H1 (cell line): ENCODE results near the gene ITGA8. TPM values are rescaled to one million over a fixed set of nuclear protein-coding genes. Genes with fewer than 3 reads are reported as not detected.

Experiments used
- CTCF ChIA-PET: fragments of 300-600 bp; sonication (Branson Sonifier 250); formaldehyde crosslinking; loops from one replicate; lab custom pipeline; 2021; ENCODE audit not compliant: partially characterized antibody; lab: Charles Lee
- POLR2A ChIA-PET: fragments of 300-600 bp; sonication (Branson Sonifier 250); formaldehyde crosslinking; loops from one replicate; lab custom pipeline; 2021; ENCODE audit warnings: inconsistent platforms; ENCODE audit not compliant: partially characterized antibody; lab: Charles Lee
- DNase-seq, 2 experiments: peaks; one replicate each; pipeline versions ENCODE4 v3.0.0 to v3.0.0-alpha.2; 2010 to 2022; ENCODE audit warnings: low spot score in 2 of 2, low read depth in 1 of 2, mixed read lengths in 1 of 2
- FAIRE-seq: peaks from 2 replicates; lab custom pipeline; 2011; peaks lifted over from hg19 to GRCh38; lab: Jason Lieb, UNC
- H2AFZ ChIP-seq: 2 replicates; pipeline ENCODE4 v1.8.1; 2012; ENCODE audit warnings: low read length, inconsistent platforms
- H2AK5ac ChIP-seq: 2 replicates; pipeline ENCODE4 v1.6.1; 2013; ENCODE audit warnings: low read depth, low read length
- H2BK120ac ChIP-seq: replicated peaks from 2 replicates; pipeline ENCODE3; 2013; ENCODE audit warnings: low read depth, low read length, inconsistent platforms
- H2BK12ac ChIP-seq: 2 replicates; pipeline ENCODE4 v1.6.1; 2013; ENCODE audit warnings: low read depth, low read length
- H2BK15ac ChIP-seq: 2 replicates; pipeline ENCODE4 v1.6.1; 2013; ENCODE audit warnings: low read length
- H2BK20ac ChIP-seq: 2 replicates; pipeline ENCODE4 v1.6.1; 2013; ENCODE audit warnings: low read length
- H2BK5ac ChIP-seq: 2 replicates; pipeline ENCODE4 v1.6.1; 2013; ENCODE audit warnings: low read depth, low read length
- H3K14ac ChIP-seq: 2 replicates; pipeline ENCODE4 v1.6.1; 2013; ENCODE audit warnings: inconsistent platforms; ENCODE audit not compliant: insufficient read length
- H3K18ac ChIP-seq: 2 replicates; pipeline ENCODE4 v1.6.1; 2013; ENCODE audit warnings: low read length; ENCODE audit errors: extremely low read depth
- H3K23ac ChIP-seq: 2 replicates; pipeline ENCODE4 v1.6.1; 2013; ENCODE audit warnings: inconsistent platforms; ENCODE audit not compliant: insufficient read length
- H3K23me2 ChIP-seq: 2 replicates; pipeline ENCODE4 v1.6.1; 2013; ENCODE audit warnings: low read depth, low read length
- H3K27ac ChIP-seq: 2 replicates; pipeline ENCODE4 v1.6.1; 2011; ENCODE audit warnings: low read depth, low read length, inconsistent platforms
- H3K27me3 ChIP-seq, 4 experiments: replicated peaks in 1 of 4; 1 replicate in 1 of 4; 2 replicates in 3 of 4; pipeline versions ENCODE4 v1.6.1 to v1.8.1; 2011 to 2013; ENCODE audit warnings: low read length in 3 of 4, mild to moderate bottlenecking in 3 of 4, inconsistent platforms in 2 of 4, mixed read lengths in 2 of 4, moderate library complexity in 1 of 4; ENCODE audit not compliant: control insufficient read depth in 3 of 4, insufficient read depth in 3 of 4; ENCODE audit errors: extremely low read depth in 1 of 4
- H3K36me3 ChIP-seq, 4 experiments: 2 replicates each; pipeline versions ENCODE4 v1.6.1 to v1.8.1; 2011 to 2013; ENCODE audit warnings: mild to moderate bottlenecking in 4 of 4, low read length in 3 of 4, moderate library complexity in 2 of 4, control low read depth in 1 of 4, inconsistent platforms in 1 of 4; ENCODE audit not compliant: insufficient read depth in 4 of 4, control insufficient read depth in 2 of 4
- H3K4ac ChIP-seq: replicated peaks from 2 replicates; pipeline ENCODE3; 2013; ENCODE audit warnings: low read length, low read depth, mixed read lengths, inconsistent platforms; ENCODE audit not compliant: insufficient read length
- H3K4me1 ChIP-seq, 4 experiments: replicated peaks in 1 of 4; 1 replicate in 1 of 4; 2 replicates in 3 of 4; pipeline versions ENCODE4 v1.6.1 to v1.8.1; 2011 to 2013; ENCODE audit warnings: low read length in 3 of 4, inconsistent platforms in 2 of 4, mixed read lengths in 1 of 4; ENCODE audit not compliant: insufficient read depth in 4 of 4, control insufficient read depth in 3 of 4
- H3K4me2 ChIP-seq, 2 experiments: 2 replicates each; pipeline versions ENCODE4 v1.6.1 to v1.8.1; 2011 to 2013; ENCODE audit warnings: low read depth in 2 of 2, low read length in 2 of 2, control low read depth in 1 of 2, inconsistent platforms in 1 of 2, mild to moderate bottlenecking in 1 of 2; ENCODE audit not compliant: insufficient read depth in 1 of 2
- H3K4me3 ChIP-seq, 4 experiments: fragments of 200-600, 300-600 bp in 1 of 4; sonication (generic), shearing (Covaris generic), sonication (Bioruptor Twin) in 1 of 4; 2 replicates each; pipeline versions ENCODE4 v1.5.1 to v1.8.1; 2011 to 2016; ENCODE audit warnings: low read length in 4 of 4, low read depth in 3 of 4, control low read depth in 2 of 4, inconsistent platforms in 2 of 4, mild to moderate bottlenecking in 2 of 4, mixed read lengths in 1 of 4, moderate library complexity in 1 of 4; ENCODE audit not compliant: insufficient read depth in 2 of 4; ENCODE audit errors: extremely low read depth in 1 of 4
- H3K56ac ChIP-seq: replicated peaks from 2 replicates; pipeline ENCODE3; 2013; ENCODE audit warnings: low read depth, mild to moderate bottlenecking, mixed read lengths, low read length, inconsistent platforms; ENCODE audit not compliant: insufficient read length
- H3K79me1 ChIP-seq: 2 replicates; pipeline ENCODE4 v1.6.1; 2013; ENCODE audit warnings: low read depth, low read length, control low read depth
- H3K79me2 ChIP-seq, 2 experiments: 2 replicates each; pipeline versions ENCODE4 v1.6.1 to v1.8.1; 2012 to 2013; ENCODE audit warnings: low read length in 2 of 2, mild to moderate bottlenecking in 2 of 2, inconsistent platforms in 1 of 2; ENCODE audit not compliant: insufficient read depth in 2 of 2, control insufficient read depth in 1 of 2
- H3K9ac ChIP-seq, 4 experiments: replicated peaks in 1 of 4; 1 replicate in 1 of 4; 2 replicates in 3 of 4; pipeline versions ENCODE4 v1.6.1 to v1.8.1; 2011 to 2013; ENCODE audit warnings: low read depth in 3 of 4, low read length in 3 of 4, control low read depth in 2 of 4, mild to moderate bottlenecking in 2 of 4, moderate library complexity in 2 of 4, inconsistent platforms in 1 of 4; ENCODE audit errors: extremely low read depth in 1 of 4
- H3K9me3 ChIP-seq, 2 experiments: 2 replicates each; pipeline versions ENCODE4 v1.6.1 to v1.8.1; 2012 to 2013; ENCODE audit warnings: mild to moderate bottlenecking in 2 of 2, moderate library complexity in 2 of 2, control low read depth in 1 of 2, inconsistent platforms in 1 of 2, low read depth in 1 of 2, low read length in 1 of 2, mixed read lengths in 1 of 2; ENCODE audit not compliant: insufficient read depth in 2 of 2
- H4K20me1 ChIP-seq, 2 experiments: replicated peaks in 1 of 2; 2 replicates each; pipeline versions ENCODE3 to v1.8.1; 2011 to 2013; ENCODE audit warnings: inconsistent platforms in 2 of 2, low read length in 2 of 2, mild to moderate bottlenecking in 1 of 2; ENCODE audit not compliant: insufficient read depth in 2 of 2, control insufficient read depth in 1 of 2
- H4K5ac ChIP-seq: 2 replicates; pipeline ENCODE4 v1.6.1; 2013; ENCODE audit warnings: low read length, low read depth, mixed read lengths, inconsistent platforms; ENCODE audit not compliant: insufficient read length
- H4K8ac ChIP-seq: 2 replicates; pipeline ENCODE4 v1.8.0; 2013; ENCODE audit warnings: mild to moderate bottlenecking, moderate library complexity, low read length, inconsistent platforms; ENCODE audit not compliant: insufficient read depth; ENCODE audit errors: extremely low read depth
- H4K91ac ChIP-seq: replicated peaks from 2 replicates; pipeline ENCODE3; 2013; ENCODE audit warnings: low read length, mixed read lengths, inconsistent platforms; ENCODE audit not compliant: insufficient read length
- BACH1 ChIP-seq: IDR thresholded peaks from 2 replicates; pipeline ENCODE4 v1.6.1; 2012; ENCODE audit warnings: low read length, improper control_type of control experiment
- WGBS, 2 experiments: shearing (Covaris generic) in 1 of 2; methylation state at CpG; one replicate each; pipeline versions ENCODE4 v1.1.6 to v1.1.7; 2013 to 2015; ENCODE audit warnings: low lambda C conversion rate in 2 of 2, mixed read lengths in 2 of 2, inconsistent platforms in 1 of 2, low coverage in 1 of 2, missing lambda C conversion rate in 1 of 2; ENCODE audit not compliant: insufficient replicate concordance in 2 of 2, insufficient coverage in 1 of 2, insufficient read length in 1 of 2; ENCODE audit errors: extremely low coverage in 1 of 2, missing lambda C conversion rate in 1 of 2; 5-methylcytosine and 5-hydroxymethylcytosine counted together
- polyA plus RNA-seq, 7 experiments: library from polyadenylated mRNA; depleted of rRNA in 3 of 7; stranded (reverse) in 5 of 7; unstranded in 2 of 7; fragments of >200 nt in 5 of 7; fragments of 200-250 nt in 2 of 7; gene quantifications; 1 replicate in 5 of 7; 2 replicates in 1 of 7; 4 replicates in 1 of 7; pipeline versions ENCODE4 v1.2.1 to v1.2.3, GENCODE V29; 2011 to 2013; ENCODE audit warnings: missing spikeins in 2 of 7, mixed read lengths in 2 of 7
- total RNA-seq: library from RNA; stranded (reverse); fragmentation: NEBNext Ultra II Directional; extraction: Animal tissue kit (Norgen Biotek cat#: 25700); gene quantifications from 2 replicates; pipeline ENCODE4 v1.2.1, GENCODE V29; 2021

ITGA8 gene
- total and polyA plus RNA-seq, 2 of the 8 experiments (the other 6 are each of a cell fraction or from before 2014, with no cell fraction given) = not detected

DNA sequence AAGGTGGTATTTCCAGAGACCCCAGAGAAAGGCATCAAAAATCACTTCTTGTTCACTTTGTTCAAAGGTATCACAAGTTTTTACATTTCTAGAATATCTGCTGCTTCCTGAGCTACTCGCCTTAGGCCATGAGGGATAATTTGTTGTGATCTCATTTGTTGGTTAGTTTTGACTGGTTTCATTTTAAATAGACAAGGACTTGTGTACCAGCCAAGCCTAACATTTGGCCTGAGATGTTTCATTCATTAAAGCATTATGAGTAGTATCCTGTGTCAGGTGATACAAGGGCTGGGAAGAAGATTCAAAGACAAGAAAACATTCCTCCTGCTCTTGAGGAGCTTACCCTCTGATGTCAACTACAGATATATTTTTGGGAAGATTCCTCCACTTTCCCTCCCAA, 178.3 kb downstream of the ITGA8 start:
- FAIRE-seq (no peak), DNase-seq (no peak)
- Histone ChIP-seq H3K23me2 (no peaks in the 10 kb centered on the region), H4K91ac (no peak overlapping the region), H3K23ac (no peak overlapping the region), H3K4me2 (no peak overlapping the region), H3K4ac (no peak overlapping the region), H3K9ac (no peak overlapping the region), H3K79me2 (no peaks in the 10 kb centered on the region), H4K8ac (no peak overlapping the region), H2BK15ac (no peak overlapping the region), H2AFZ (no peak overlapping the region), H4K20me1 (no peaks in the 10 kb centered on the region), H3K9me3 (peaks cover 3% of the 10 kb centered on the region in 2 experiments; a peak in 2 of 4 replicates), H3K79me1 (no peaks in the 10 kb centered on the region), H2BK20ac (no peak overlapping the region), H3K27ac (no peak overlapping the region), H3K27me3 (no peaks in the 10 kb centered on the region), H3K36me3 (no peaks in the 10 kb centered on the region), H3K4me3 (no peak overlapping the region), H2BK120ac (no peak overlapping the region), H3K56ac (no peak overlapping the region), H3K14ac (no peak overlapping the region), H2BK12ac (no peak overlapping the region), H2BK5ac (no peak overlapping the region), H2AK5ac (no peak overlapping the region), H3K4me1 (no peaks in the 10 kb centered on the region), H3K18ac (no peak overlapping the region), H4K5ac (no peak overlapping the region)
- POLR2A ChIA-PET = no interaction called here
- WGBS, 2 experiments = 93% methylated on average over 1 of the region's 1 CpG; no CpG with 5 or more reads in 1 of the 2 experiments
- CTCF ChIA-PET = interaction anchor here (0.5 to 1.1 kb wide), 3 partner anchors 11 to 20 kb away, joined by 3 to 4 read pairs (median 3); no protein-coding TSS in a partner anchor
- no peak for TF ChIP-seq BACH1
